ENCODE results near the gene FAM237B.

The FAM237B gene

DNA sequence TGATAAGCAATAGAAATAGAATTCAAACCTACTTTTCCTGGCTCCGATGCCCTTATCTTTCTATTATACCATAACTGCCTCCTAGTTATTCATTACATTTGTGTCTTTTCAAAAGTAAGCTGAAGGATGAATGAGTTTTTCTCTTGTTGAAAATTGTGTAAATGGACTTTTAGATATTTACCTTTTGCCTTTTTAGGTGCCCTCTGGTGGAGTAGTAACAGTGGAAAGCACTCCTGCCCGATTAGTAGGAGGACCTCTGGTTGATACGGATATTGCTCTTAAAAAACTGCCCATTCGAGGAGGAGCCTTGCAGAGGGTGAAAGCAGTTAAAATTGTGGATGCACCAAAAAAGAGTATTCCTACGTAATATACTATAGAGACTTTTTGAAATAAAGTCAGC is 11.2 kb downstream of the FAM237B start:
- Mint-ChIP-seq H3K36me3 (ENCODE audit: low read depth) (no peaks in the 10 kb centered on the region), H3K4me1 (no peaks in the 10 kb centered on the region), H3K27me3 (ENCODE audit: low read depth, poor library complexity) (peaks cover 4% of the 10 kb centered on the region), H3K4me3 (no peak overlapping the region), H3K27ac (no peak overlapping the region), H3K9me3 (no peaks in the 10 kb centered on the region)
- TF ChIP-seq, protein P1, sequence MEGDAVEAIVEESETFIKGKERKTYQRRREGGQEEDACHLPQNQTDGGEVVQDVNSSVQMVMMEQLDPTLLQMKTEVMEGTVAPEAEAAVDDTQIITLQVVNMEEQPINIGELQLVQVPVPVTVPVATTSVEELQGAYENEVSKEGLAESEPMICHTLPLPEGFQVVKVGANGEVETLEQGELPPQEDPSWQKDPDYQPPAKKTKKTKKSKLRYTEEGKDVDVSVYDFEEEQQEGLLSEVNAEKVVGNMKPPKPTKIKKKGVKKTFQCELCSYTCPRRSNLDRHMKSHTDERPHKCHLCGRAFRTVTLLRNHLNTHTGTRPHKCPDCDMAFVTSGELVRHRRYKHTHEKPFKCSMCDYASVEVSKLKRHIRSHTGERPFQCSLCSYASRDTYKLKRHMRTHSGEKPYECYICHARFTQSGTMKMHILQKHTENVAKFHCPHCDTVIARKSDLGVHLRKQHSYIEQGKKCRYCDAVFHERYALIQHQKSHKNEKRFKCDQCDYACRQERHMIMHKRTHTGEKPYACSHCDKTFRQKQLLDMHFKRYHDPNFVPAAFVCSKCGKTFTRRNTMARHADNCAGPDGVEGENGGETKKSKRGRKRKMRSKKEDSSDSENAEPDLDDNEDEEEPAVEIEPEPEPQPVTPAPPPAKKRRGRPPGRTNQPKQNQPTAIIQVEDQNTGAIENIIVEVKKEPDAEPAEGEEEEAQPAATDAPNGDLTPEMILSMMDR (IDR thresholded peaks at IDR 0.05): no peak
- DNase-seq: no peak

DNA sequence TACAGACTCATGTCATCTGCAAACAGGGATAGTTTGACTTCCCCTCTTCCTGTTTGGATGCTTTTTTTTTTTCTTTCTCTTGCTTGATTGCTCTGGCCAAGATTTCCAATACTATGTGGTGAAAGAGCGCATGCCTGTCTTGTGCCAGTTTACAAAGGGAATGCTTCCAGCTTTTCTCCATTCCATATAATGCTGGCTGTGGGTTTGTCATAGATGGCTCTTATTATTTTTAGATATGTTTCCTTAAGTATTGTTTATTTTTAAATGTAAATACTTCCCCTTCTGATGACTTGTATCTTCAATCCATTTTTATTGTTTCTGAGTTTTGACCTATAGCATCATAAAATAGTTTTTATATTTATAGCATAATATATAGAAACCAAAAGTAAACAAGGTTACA is 17.9 kb downstream of the FAM237B start:
- no peak for DNase-seq
- Mint-ChIP-seq H3K36me3 (ENCODE audit: low read depth) (no peaks in the 10 kb centered on the region), H3K4me3 (no peak overlapping the region), H3K27me3 (ENCODE audit: low read depth, poor library complexity) (peaks cover 3% of the 10 kb centered on the region), H3K27ac (no peak overlapping the region), H3K4me1 (no peaks in the 10 kb centered on the region), H3K9me3 (no peaks in the 10 kb centered on the region)
- TF ChIP-seq, protein P1 (IDR thresholded peaks at IDR 0.05): no peak

GRCh38 chr7:90298145-90299038 is 22.7 kb downstream of the FAM237B start:
- no peak overlapping the region for H3K4me3 Mint-ChIP-seq
- H3K27me3 Mint-ChIP-seq (ENCODE audit: low read depth, poor library complexity): peaks cover 3% of the 10 kb centered on the region
- no peak overlapping the region for H3K27ac Mint-ChIP-seq
- no peak for DNase-seq
- TF ChIP-seq, protein P1 (IDR thresholded peaks at IDR 0.05): peak; percentile 42
- peaks cover 6% of the 10 kb centered on the region for H3K36me3 Mint-ChIP-seq (ENCODE audit: low read depth)
- peaks cover 9% of the 10 kb centered on the region for H3K9me3 Mint-ChIP-seq
- H3K4me1 Mint-ChIP-seq: no peaks in the 10 kb centered on the region

- no peak for DNase-seq
- Mint-ChIP-seq H3K9me3 (peaks cover 21% of the 10 kb centered on the region), H3K27ac (no peak overlapping the region), H3K36me3 (ENCODE audit: low read depth) (peaks cover 20% of the 10 kb centered on the region), H3K4me1 (no peaks in the 10 kb centered on the region), H3K4me3 (no peak overlapping the region), H3K27me3 (ENCODE audit: low read depth, poor library complexity) (no peaks in the 10 kb centered on the region)
- TF ChIP-seq, protein P1 (IDR thresholded peaks at IDR 0.05): no peak
Measured at GRCh38 chr7:90290244-90291113, 30.6 kb downstream of the FAM237B start.

- Mint-ChIP-seq H3K4me1 (no peaks in the 10 kb centered on the region), H3K27ac (no peak overlapping the region), H3K9me3 (peaks cover 9% of the 10 kb centered on the region), H3K4me3 (no peak overlapping the region), H3K36me3 (ENCODE audit: low read depth) (peaks cover 12% of the 10 kb centered on the region), H3K27me3 (ENCODE audit: low read depth, poor library complexity) (no peaks in the 10 kb centered on the region)
- TF ChIP-seq, protein P1 (IDR thresholded peaks at IDR 0.05): no peak
- no peak for DNase-seq
Measured at GRCh38 chr7:90288154-90288553, 33.0 kb downstream of the FAM237B start.
